Duodenal mucosa (tissue), 2 donors: Measurements from ENCODE around the gene HOXA5.

Experiments
- H3K27ac ChIP-seq: one replicate; pipeline ENCODE4 v1.7.0; 2013; ENCODE audit warnings: low read depth, low read length
- H3K27me3 ChIP-seq, 2 donors: one replicate each; pipeline ENCODE4 v1.7.0; 2013; ENCODE audit warnings: low read length in 2 of 2, control low read depth in 1 of 2; ENCODE audit not compliant: insufficient read depth in 2 of 2, control insufficient read depth in 1 of 2
- H3K36me3 ChIP-seq, 2 donors: one replicate each; pipeline ENCODE4 v1.7.0; 2013; ENCODE audit warnings: low read length in 2 of 2, control low read depth in 1 of 2; ENCODE audit not compliant: insufficient read depth in 2 of 2, control insufficient read depth in 1 of 2
- H3K4me1 ChIP-seq, 2 donors: one replicate each; pipeline ENCODE4 v1.7.0; 2013; ENCODE audit warnings: low read length in 2 of 2, control low read depth in 1 of 2; ENCODE audit not compliant: insufficient read depth in 2 of 2, control insufficient read depth in 1 of 2
- H3K4me3 ChIP-seq, 2 donors: one replicate each; pipeline ENCODE4 v1.7.0; 2013; ENCODE audit warnings: low read length in 2 of 2, low read depth in 1 of 2
- H3K9ac ChIP-seq, 2 donors: one replicate each; pipeline ENCODE4 v1.7.0; 2013; ENCODE audit warnings: low read length in 2 of 2, low read depth in 1 of 2
- H3K9me3 ChIP-seq, 2 donors: one replicate each; pipeline ENCODE4 v1.7.0; 2013; ENCODE audit warnings: low read length in 2 of 2, control low read depth in 1 of 2; ENCODE audit not compliant: control insufficient read depth in 1 of 2

Gene HOXA5

GRCh38 chr7:27158436-27159265, 15.2 kb upstream of the HOXA5 start:
- H3K27me3 ChIP-seq, result peaks cover 84 to 89% of the 10 kb centered on the region in 2 donors
- no peak overlapping the region for H3K4me3 ChIP-seq
- no peak overlapping the region for H3K27ac ChIP-seq
- peaks cover 4 to 16% of the 10 kb centered on the region in 2 donors for H3K4me1 ChIP-seq
- H3K9ac ChIP-seq, result no peak overlapping the region
- no peaks in the 10 kb centered on the region for H3K36me3 ChIP-seq
- no peaks in the 10 kb centered on the region for H3K9me3 ChIP-seq

DNA sequence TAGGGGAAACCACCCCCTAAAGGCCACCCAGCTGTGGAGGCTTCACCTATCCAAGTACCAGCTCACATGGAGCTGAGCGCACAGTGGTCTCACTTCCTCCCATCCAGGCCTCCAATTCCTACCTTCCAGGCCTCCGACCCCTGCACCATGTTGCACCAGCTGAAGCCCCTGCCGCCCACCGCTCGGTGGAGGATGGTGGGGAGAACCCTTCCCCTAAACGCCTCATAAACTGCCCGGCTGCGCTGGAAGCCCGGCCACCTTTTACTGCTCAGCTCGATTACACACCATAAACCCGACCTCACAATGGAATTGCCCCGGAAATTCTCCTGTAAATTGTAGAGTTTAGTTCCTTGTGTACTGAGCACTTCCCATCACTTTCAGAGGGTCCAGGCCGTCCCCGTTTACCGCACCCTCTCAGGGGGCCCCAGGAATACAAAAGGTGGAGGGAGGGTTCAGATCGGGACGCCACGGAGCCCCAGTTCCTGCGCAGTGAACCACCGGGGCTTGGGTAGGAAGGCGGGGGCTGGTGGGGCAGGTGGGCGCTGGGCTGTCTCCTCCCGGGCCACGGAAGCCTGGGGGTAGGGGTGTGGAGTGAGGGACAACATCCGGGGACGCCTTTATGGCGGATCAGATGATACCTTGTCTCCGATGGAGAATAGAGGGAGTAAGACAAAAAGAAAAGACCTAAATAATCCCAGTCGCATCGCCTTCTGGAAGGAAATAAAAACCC, 14.4 kb upstream of the HOXA5 start:
- no peak overlapping the region for H3K9ac ChIP-seq
- peaks cover 84 to 89% of the 10 kb centered on the region in 2 donors for H3K27me3 ChIP-seq
- H3K4me3 ChIP-seq, result no peak overlapping the region
- H3K9me3 ChIP-seq, result no peaks in the 10 kb centered on the region
- no peaks in the 10 kb centered on the region for H3K36me3 ChIP-seq
- peaks cover 4 to 16% of the 10 kb centered on the region in 2 donors for H3K4me1 ChIP-seq
- H3K27ac ChIP-seq, result peak overlapping the region; percentile 10

DNA sequence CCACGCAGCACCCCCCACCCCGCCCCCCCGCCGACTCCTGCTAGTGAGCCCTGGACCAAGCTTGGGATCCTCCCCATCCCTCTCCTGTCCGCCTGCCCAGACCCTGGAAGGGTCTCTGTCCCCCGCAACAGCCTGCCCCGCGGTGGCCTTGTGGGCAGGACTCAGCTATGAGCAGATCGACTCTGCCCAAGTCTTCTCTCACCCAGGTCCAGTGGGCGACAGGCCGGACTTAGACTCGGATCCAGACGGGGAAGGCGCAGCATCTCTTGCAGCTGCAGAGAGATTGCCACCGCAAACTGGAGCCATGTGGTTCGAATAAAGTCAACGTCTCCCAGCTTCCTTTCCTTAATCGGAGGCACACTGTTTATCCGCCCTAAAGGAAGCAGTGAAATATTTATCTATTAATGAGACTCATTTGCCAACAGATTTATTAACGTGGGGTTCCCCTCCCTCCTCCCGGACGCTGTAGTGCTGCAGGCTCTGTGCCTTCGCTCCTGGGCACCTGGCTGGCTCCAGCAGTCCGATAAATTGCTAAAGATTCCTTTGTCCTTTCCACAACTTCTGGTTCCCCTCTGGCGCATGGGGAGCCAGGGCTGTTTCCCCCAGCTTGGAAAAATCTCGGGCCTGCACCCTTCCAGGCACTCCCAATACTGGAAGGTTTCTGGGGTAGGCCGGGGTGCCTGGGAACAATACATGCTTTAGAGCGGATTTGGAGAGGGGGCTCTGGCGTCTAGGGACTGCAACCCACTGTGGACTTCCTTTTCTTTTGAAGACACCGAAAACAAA, 13.6 kb upstream of the HOXA5 start:
- H3K9me3 ChIP-seq, result no peaks in the 10 kb centered on the region
- H3K9ac ChIP-seq, result no peak overlapping the region
- no peak overlapping the region for H3K27ac ChIP-seq
- peaks cover 10 to 21% of the 10 kb centered on the region in 2 donors for H3K4me1 ChIP-seq
- H3K36me3 ChIP-seq, result no peaks in the 10 kb centered on the region
- peaks cover 88 to 90% of the 10 kb centered on the region in 2 donors for H3K27me3 ChIP-seq
- no peak overlapping the region for H3K4me3 ChIP-seq

DNA sequence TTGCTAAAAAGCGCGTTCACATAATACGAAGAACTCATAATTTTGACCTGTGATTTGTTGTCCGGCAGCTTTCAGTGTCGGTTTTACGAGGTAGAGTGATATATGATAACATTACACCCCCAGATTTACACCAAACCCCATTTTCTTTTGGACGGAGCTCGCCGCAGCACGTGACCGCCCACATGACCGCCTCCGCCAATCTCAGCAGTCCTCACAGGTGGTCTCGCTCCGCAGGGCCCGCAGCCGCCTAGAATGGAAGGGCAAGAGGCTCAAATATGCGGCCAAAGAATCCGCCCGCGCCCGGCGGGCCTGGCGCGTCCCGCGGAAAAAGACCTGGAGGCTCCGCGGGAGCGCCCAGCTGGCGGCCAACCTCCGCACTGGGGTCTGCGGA, 13.0 kb upstream of the HOXA5 start, which contains the start of gene HOXA7:
TSS of gene HOXA7 (minus strand) at position 168 of the 391 bp plus-strand sequence. CDS start at position 38, 130 bp downstream.
- Histone ChIP-seq H3K27ac (peak within 1 kb of the TSS; percentile 56), H3K36me3 (no peaks in the 10 kb centered on the region), H3K4me3 (peak within 1 kb of the TSS; percentile 22 to 28), H3K27me3 (peaks cover 88 to 91% of the 10 kb centered on the region in 2 donors), H3K4me1 (peaks cover 14 to 27% of the 10 kb centered on the region in 2 donors), H3K9me3 (no peaks in the 10 kb centered on the region), H3K9ac (no peak within 1 kb of the TSS)

GRCh38 chr7:27155816-27156507, 12.5 kb upstream of the HOXA5 start:
- Histone ChIP-seq H3K4me1 (peaks cover 20 to 33% of the 10 kb centered on the region in 2 donors), H3K36me3 (no peaks in the 10 kb centered on the region), H3K9me3 (no peaks in the 10 kb centered on the region), H3K9ac (no peak overlapping the region), H3K27me3 (peaks cover 94 to 96% of the 10 kb centered on the region in 2 donors), H3K27ac (peak overlapping the region; percentile 56), H3K4me3 (peak overlapping the region; percentile 22 to 28)

GRCh38 chr7:27154901-27155815, 11.7 kb upstream of the HOXA5 start:
- Histone ChIP-seq H3K9ac (no peak overlapping the region), H3K9me3 (no peaks in the 10 kb centered on the region), H3K36me3 (no peaks in the 10 kb centered on the region), H3K4me1 (peaks cover 25 to 35% of the 10 kb centered on the region in 2 donors), H3K4me3 (peak overlapping the region in 1 of 2 donors; percentile 16), H3K27me3 (peaks cover 94 to 98% of the 10 kb centered on the region in 2 donors), H3K27ac (no peak overlapping the region)

DNA sequence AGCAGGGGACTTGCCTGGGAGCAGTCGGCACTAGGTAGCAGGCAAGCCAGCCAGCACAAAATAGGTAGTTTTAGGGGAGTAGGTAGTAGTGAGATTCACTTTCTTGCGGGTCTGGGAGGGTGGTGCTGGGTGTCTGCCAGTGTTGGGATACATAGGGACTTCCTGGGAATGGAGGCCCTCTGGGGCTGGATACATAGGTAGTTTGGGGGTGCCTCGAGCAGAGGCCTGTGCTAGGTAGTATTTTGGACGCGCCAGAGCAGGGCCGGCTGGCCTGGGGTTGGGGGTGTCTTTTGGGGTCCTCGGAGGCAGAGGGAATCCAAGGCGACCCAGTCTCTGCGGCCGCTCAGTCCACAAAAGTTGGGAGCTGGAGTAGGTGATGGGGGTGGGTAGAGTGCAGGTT, 10.9 kb upstream of the HOXA5 start:
- Histone ChIP-seq H3K9ac (no peak overlapping the region), H3K27ac (no peak overlapping the region), H3K9me3 (no peaks in the 10 kb centered on the region), H3K27me3 (peaks cover 90 to 97% of the 10 kb centered on the region in 2 donors), H3K36me3 (no peaks in the 10 kb centered on the region), H3K4me1 (peaks cover 25 to 32% of the 10 kb centered on the region in 2 donors), H3K4me3 (no peak overlapping the region)

GRCh38 chr7:27153526-27153925, 10.0 kb upstream of the HOXA5 start:
- no peaks in the 10 kb centered on the region for H3K36me3 ChIP-seq
- no peak overlapping the region for H3K4me3 ChIP-seq
- H3K9me3 ChIP-seq, result no peaks in the 10 kb centered on the region
- H3K27me3 ChIP-seq, result peaks cover 90 to 97% of the 10 kb centered on the region in 2 donors
- H3K9ac ChIP-seq, result no peak overlapping the region
- no peak overlapping the region for H3K27ac ChIP-seq
- H3K4me1 ChIP-seq, result peaks cover 25 to 34% of the 10 kb centered on the region in 2 donors
